ENCODE data around the gene RASSF5. TPM values are rescaled to one million over a fixed set of nuclear protein-coding genes. Genes with fewer than 3 reads are reported as not detected.
A peak's percentile ranks its signal among the peaks of the same experiment; 100 is the strongest.

RASSF5 gene
- total RNA-seq, 2 experiments from 2014 or later: 153 to 156 TPM

DNA sequence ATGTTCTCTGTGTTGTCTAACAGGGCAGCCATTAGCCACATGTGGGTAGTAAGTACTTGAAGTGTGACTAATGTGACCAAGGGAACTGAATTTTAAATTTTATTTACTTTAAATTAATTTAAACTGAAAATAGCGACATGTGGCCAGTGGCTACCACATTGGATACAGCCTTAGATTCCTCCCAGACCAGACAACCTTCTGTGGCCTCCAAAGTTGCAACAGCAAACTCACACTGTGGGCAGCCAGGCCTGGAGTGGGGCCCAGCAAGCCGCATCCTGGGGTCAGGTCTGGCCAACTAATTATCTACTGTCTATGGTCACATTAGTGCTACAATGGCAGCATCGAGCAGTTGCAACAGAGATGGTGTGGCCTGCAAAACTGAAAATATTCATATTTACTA lies 93.2 kb downstream of the RASSF5 start:
- H3K27me3 Mint-ChIP-seq: no peaks in the 10 kb centered on the region
- ATAC-seq (ENCODE audit: poor library complexity): no peak
- DNase-seq: no peak
- Histone ChIP-seq H3K36me3 (ENCODE audit: insufficient read depth, low read length) (peaks cover 94% of the 10 kb centered on the region), H3K4me3 (ENCODE audit: low read length) (no peak overlapping the region), H3K27me3 (ENCODE audit: control insufficient read depth in 1 of 2, insufficient read depth in 2 of 2, low read length in 2 of 2) (no peaks in the 10 kb centered on the region), H3K9me3 (ENCODE audit: control insufficient read depth in 1 of 2, insufficient read depth in 1 of 2, low read length in 2 of 2) (no peaks in the 10 kb centered on the region), H3K4me1 (ENCODE audit: insufficient read depth, low read length) (no peaks in the 10 kb centered on the region), H3K27ac (ENCODE audit: low read depth in 1 of 2, low read length in 2 of 2) (no peak overlapping the region)
- no peak overlapping the region for H3K4me3 Mint-ChIP-seq
- ChIA-PET CTCF (interaction anchor here (2.3 kb wide), 1 partner anchor 12 kb away, joined by 10 read pairs; the partner anchor contains the start of gene EIF2D), POLR2A (no interaction called here)
- no peaks in the 10 kb centered on the region for H3K4me1 Mint-ChIP-seq (ENCODE audit: low read depth)
- TF ChIP-seq, protein P1, sequence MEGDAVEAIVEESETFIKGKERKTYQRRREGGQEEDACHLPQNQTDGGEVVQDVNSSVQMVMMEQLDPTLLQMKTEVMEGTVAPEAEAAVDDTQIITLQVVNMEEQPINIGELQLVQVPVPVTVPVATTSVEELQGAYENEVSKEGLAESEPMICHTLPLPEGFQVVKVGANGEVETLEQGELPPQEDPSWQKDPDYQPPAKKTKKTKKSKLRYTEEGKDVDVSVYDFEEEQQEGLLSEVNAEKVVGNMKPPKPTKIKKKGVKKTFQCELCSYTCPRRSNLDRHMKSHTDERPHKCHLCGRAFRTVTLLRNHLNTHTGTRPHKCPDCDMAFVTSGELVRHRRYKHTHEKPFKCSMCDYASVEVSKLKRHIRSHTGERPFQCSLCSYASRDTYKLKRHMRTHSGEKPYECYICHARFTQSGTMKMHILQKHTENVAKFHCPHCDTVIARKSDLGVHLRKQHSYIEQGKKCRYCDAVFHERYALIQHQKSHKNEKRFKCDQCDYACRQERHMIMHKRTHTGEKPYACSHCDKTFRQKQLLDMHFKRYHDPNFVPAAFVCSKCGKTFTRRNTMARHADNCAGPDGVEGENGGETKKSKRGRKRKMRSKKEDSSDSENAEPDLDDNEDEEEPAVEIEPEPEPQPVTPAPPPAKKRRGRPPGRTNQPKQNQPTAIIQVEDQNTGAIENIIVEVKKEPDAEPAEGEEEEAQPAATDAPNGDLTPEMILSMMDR (IDR thresholded peaks at IDR 0.05): no peak
- peaks cover 88% of the 10 kb centered on the region for H3K36me3 Mint-ChIP-seq (ENCODE audit: low read depth)
- H3K9me3 Mint-ChIP-seq: no peaks in the 10 kb centered on the region
- intact Hi-C loops (cut with DNase I, micrococcal nuclease): no loop called here
- H3K27ac Mint-ChIP-seq: no peak overlapping the region

- Histone ChIP-seq H3K4me1 (ENCODE audit: insufficient read depth, low read length) (no peaks in the 10 kb centered on the region), H3K27ac (ENCODE audit: low read depth in 1 of 2, low read length in 2 of 2) (no peak overlapping the region), H3K9me3 (ENCODE audit: control insufficient read depth in 1 of 2, insufficient read depth in 1 of 2, low read length in 2 of 2) (no peaks in the 10 kb centered on the region), H3K36me3 (ENCODE audit: insufficient read depth, low read length) (peaks cover 84% of the 10 kb centered on the region), H3K4me3 (ENCODE audit: low read length) (no peak overlapping the region), H3K27me3 (ENCODE audit: control insufficient read depth in 1 of 2, insufficient read depth in 2 of 2, low read length in 2 of 2) (no peaks in the 10 kb centered on the region)
- DNase-seq: no peak
- no peak overlapping the region for H3K27ac Mint-ChIP-seq
- TF ChIP-seq, protein P1 (IDR thresholded peaks at IDR 0.05): no peak
- ATAC-seq (ENCODE audit: poor library complexity): no peak
- H3K4me1 Mint-ChIP-seq (ENCODE audit: low read depth): peaks cover 5% of the 10 kb centered on the region
- no peaks in the 10 kb centered on the region for H3K27me3 Mint-ChIP-seq
- no peak overlapping the region for H3K4me3 Mint-ChIP-seq
- no peaks in the 10 kb centered on the region for H3K9me3 Mint-ChIP-seq
- POLR2A ChIA-PET: no interaction called here
- intact Hi-C loops (cut with DNase I, micrococcal nuclease): loop anchor here in 1 of 2 experiments (5.0 kb wide), 1 partner anchor 377 kb away; no protein-coding TSS in a partner anchor
- H3K36me3 Mint-ChIP-seq (ENCODE audit: low read depth): peaks cover 89% of the 10 kb centered on the region
- CTCF ChIA-PET: no interaction called here
These were observed 97.5 kb downstream of the RASSF5 start for GRCh38 chr1:206604861-206605260.

DNA sequence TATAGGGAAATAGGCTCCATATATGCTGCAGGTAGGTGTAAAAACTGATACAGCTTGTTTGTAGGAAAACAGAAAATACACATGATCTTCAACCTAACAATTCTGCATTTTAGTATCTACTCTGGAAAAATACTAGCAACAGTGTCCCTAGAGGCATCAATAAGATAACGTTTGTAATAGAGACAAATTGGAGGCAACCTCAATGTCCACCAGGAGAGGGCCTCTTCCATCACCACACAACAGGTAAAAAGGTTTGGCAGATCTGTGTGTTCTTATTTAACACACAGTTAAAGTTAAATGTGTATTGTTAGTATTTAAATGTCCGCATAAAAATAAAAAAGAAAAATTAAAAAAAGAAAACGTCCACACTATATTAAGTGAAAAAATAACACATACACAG lies 99.5 kb downstream of the RASSF5 start:
- CTCF ChIA-PET: interaction anchor here (1.1 to 2.6 kb wide), 4 partner anchors 15 to 375 kb away, joined by 3 to 9 read pairs (median 5); no protein-coding TSS in a partner anchor
- intact Hi-C loops (cut with DNase I, micrococcal nuclease): loop anchor here in 1 of 2 experiments (1.0 to 5.0 kb wide), 2 partner anchors 59 to 375 kb away; no protein-coding TSS in a partner anchor
- ATAC-seq (ENCODE audit: poor library complexity) (peak; percentile 69), DNase-seq (peak in 2 of 14 experiments; percentile 30 to 42)
- H3K9me3 ChIP-seq (ENCODE audit: control insufficient read depth in 1 of 2, insufficient read depth in 1 of 2, low read length in 2 of 2): no peaks in the 10 kb centered on the region
- H3K27ac Mint-ChIP-seq: no peak overlapping the region
- TF ChIP-seq, protein P1 (IDR thresholded peaks at IDR 0.05): no peak
- peaks cover 88% of the 10 kb centered on the region for H3K36me3 Mint-ChIP-seq (ENCODE audit: low read depth)
- H3K4me3 ChIP-seq (ENCODE audit: low read length): no peak overlapping the region
- H3K4me3 Mint-ChIP-seq: no peak overlapping the region
- no peaks in the 10 kb centered on the region for H3K27me3 ChIP-seq (ENCODE audit: control insufficient read depth in 1 of 2, insufficient read depth in 2 of 2, low read length in 2 of 2)
- H3K9me3 Mint-ChIP-seq: no peaks in the 10 kb centered on the region
- no peaks in the 10 kb centered on the region for H3K27me3 Mint-ChIP-seq
- POLR2A ChIA-PET: no interaction called here
- peaks cover 9% of the 10 kb centered on the region for H3K4me1 ChIP-seq (ENCODE audit: insufficient read depth, low read length)
- H3K4me1 Mint-ChIP-seq (ENCODE audit: low read depth): peaks cover 16% of the 10 kb centered on the region
- no peak overlapping the region for H3K27ac ChIP-seq (ENCODE audit: low read depth in 1 of 2, low read length in 2 of 2)
- peaks cover 73% of the 10 kb centered on the region for H3K36me3 ChIP-seq (ENCODE audit: insufficient read depth, low read length)

Measured in CD4-positive, alpha-beta T cell (primary cell).